Endometrial microvascular endothelial cells (primary cell): ENCODE data around the gene ZMAT2. TPM values are rescaled to one million over a fixed set of nuclear protein-coding genes. Genes with fewer than 3 reads are reported as not detected.
"Not testable (repeated sequence)": the region's sequence is repeated elsewhere in the genome, so short reads cannot be mapped to it uniquely, and the experiment has no call there.

Source experiments
- in situ Hi-C: cut with HindIII; loops from 2 replicates; pipeline ENCODE4 v1.10.0; 2017; ENCODE audit warnings: low sequenced_read_pairs, low pct_unique_long_range_greater_than_20kb; ENCODE audit errors: inconsistent ontology term
- total RNA-seq: library from RNA; depleted of rRNA; stranded (reverse); fragments of >200 nt; gene quantifications from one replicate; pipeline ENCODE4 v1.2.3, GENCODE V29; 2015; ENCODE audit errors: inconsistent ontology term

ZMAT2 gene
- 41.3 TPM for total RNA-seq

GRCh38 chr5:140700177-140701144, at the start of gene ZMAT2:
TSS of gene ZMAT2 (plus strand) at chr5:140700447. CDS start at chr5:140700461, 14 bp downstream.
- in situ Hi-C loops, result no loop called here

GRCh38 chr5:140658870-140659269, 41.4 kb upstream of the ZMAT2 start:
- in situ Hi-C loops, result no loop called here

GRCh38 chr5:140660371-140660770, 39.9 kb upstream of the ZMAT2 start:
- in situ Hi-C loops, result not testable (repeated sequence)

- in situ Hi-C loops, result no loop called here
These were observed 36.3 kb upstream of the ZMAT2 start for GRCh38 chr5:140664030-140664358.

- in situ Hi-C loops, result no loop called here
These were observed 35.7 kb upstream of the ZMAT2 start, which contains the start of gene WDR55 for GRCh38 chr5:140664359-140665119. TSS of gene WDR55 (plus strand) at chr5:140664904. CDS start at chr5:140664913, 9 bp downstream.

- in situ Hi-C loops, result not testable (repeated sequence)
These were observed 29.2 kb upstream of the ZMAT2 start for GRCh38 chr5:140671035-140671434.

GRCh38 chr5:140671472-140672125, 28.6 kb upstream of the ZMAT2 start:
- in situ Hi-C loops, result no loop called here

GRCh38 chr5:140672455-140673186, 27.6 kb upstream of the ZMAT2 start:
- in situ Hi-C loops, result no loop called here

GRCh38 chr5:140673187-140673976, 26.9 kb upstream of the ZMAT2 start, which contains the start of gene DND1:
TSS of gene DND1 (minus strand) at chr5:140673576. CDS start at chr5:140673542, 34 bp downstream.
- in situ Hi-C loops, result no loop called here

GRCh38 chr5:140674211-140674610, 26.0 kb upstream of the ZMAT2 start:
- in situ Hi-C loops, result no loop called here

- in situ Hi-C loops, result no loop called here
These were observed 25.6 kb upstream of the ZMAT2 start for GRCh38 chr5:140674629-140675028.

GRCh38 chr5:140677947-140678346, 22.3 kb upstream of the ZMAT2 start:
- in situ Hi-C loops, result no loop called here

- in situ Hi-C loops, result no loop called here
These were observed 21.3 kb upstream of the ZMAT2 start for GRCh38 chr5:140678993-140679392.

GRCh38 chr5:140690376-140690932, 9.8 kb upstream of the ZMAT2 start:
- in situ Hi-C loops, result no loop called here

- in situ Hi-C loops, result no loop called here
These were observed 9.0 kb upstream of the ZMAT2 start, which contains the start of the genes HARS1 and HARS2 for GRCh38 chr5:140690941-140691924. TSS of gene HARS1 (minus strand) at chr5:140691370. CDS start at chr5:140691304, 66 bp downstream. TSS of gene HARS2 (plus strand) at chr5:140691455. CDS start at chr5:140691649, 194 bp downstream.

- in situ Hi-C loops, result no loop called here
These were observed 6.0 kb upstream of the ZMAT2 start for GRCh38 chr5:140694276-140694675.
